ENCODE measurements around the gene RDH8. TPM values are rescaled to one million over a fixed set of nuclear protein-coding genes. Genes with fewer than 3 reads are reported as not detected.

The RDH8 gene
- polyA plus RNA-seq, 1 donor (not counting 4 experiments of a cell fraction or from before 2014, with no cell fraction given): not detected

- H4K20me1 ChIP-seq (ENCODE audit: control insufficient read depth, extremely low read depth, insufficient read depth, low read length): no peaks in the 10 kb centered on the region
- no peaks in the 10 kb centered on the region for H3K27me3 ChIP-seq (ENCODE audit: control insufficient read depth, extremely low read depth, insufficient read depth, low read length)
- H3K9ac ChIP-seq (ENCODE audit: control insufficient read depth, extremely low read depth, insufficient read depth, low read length): no peak overlapping the region
- H3K4me2 ChIP-seq (ENCODE audit: control insufficient read depth, extremely low read depth, insufficient read depth, low read depth, low read length): no peak overlapping the region
- no peaks in the 10 kb centered on the region for H3K9me1 ChIP-seq (ENCODE audit: control insufficient read depth, extremely low read depth, insufficient read depth, low read length)
- dilution Hi-C loops (cut with MboI; ENCODE audit: extremely low pct_ligation_motif_present, low sequenced_read_pairs): no loop called here
- DNase-seq (ENCODE audit: low read depth, low spot score) (no peak), FAIRE-seq (no peak)
- H3K79me2 ChIP-seq (ENCODE audit: control insufficient read depth, insufficient read depth, low read length): no peaks in the 10 kb centered on the region
- TF ChIP-seq EZH2 (IDR thresholded peaks at IDR 0.05; ENCODE audit: low read length) (no peak), CTCF (optimal IDR thresholded peaks at IDR 0.05 in 1 of 3, IDR thresholded peaks at IDR 0.05 in 1 of 3, conservative IDR thresholded peaks at IDR 0.05 in 1 of 3; ENCODE audit: extremely low read depth in 1 of 3, insufficient read depth in 2 of 3, low read length in 3 of 3) (no peak)
- peaks cover 5% of the 10 kb centered on the region for H3K9me3 ChIP-seq (ENCODE audit: control insufficient read depth, low read depth, low read length)
- H2AFZ ChIP-seq (ENCODE audit: control insufficient read depth, low read length): no peak overlapping the region
- H3K4me3 ChIP-seq (ENCODE audit: control insufficient read depth in 2 of 3, extremely low read depth in 1 of 3, insufficient read depth in 2 of 3, low read depth in 1 of 3, low read length in 3 of 3): no peak overlapping the region
- no peak overlapping the region for H3K27ac ChIP-seq (ENCODE audit: control insufficient read depth, insufficient read depth, low read length)
- no peaks in the 10 kb centered on the region for H3K4me1 ChIP-seq (ENCODE audit: control insufficient read depth, extremely low read depth, insufficient read depth, low read length)
- H3K36me3 ChIP-seq (ENCODE audit: control insufficient read depth in 2 of 2, extremely low read depth in 1 of 2, insufficient read depth in 2 of 2, low read length in 2 of 2): no peaks in the 10 kb centered on the region
Observed at GRCh38 chr19:10070730-10071446, 57.6 kb downstream of the RDH8 start.

Small RNA genes lying within 50 kb of the gene (small RNA-seq; reads per million reads assigned to genes)
- gene MIR5589 (ENCODE audit: insufficient read length in 3 of 3, low read depth in 3 of 3, low replicate concordance in 1 of 3): 0 reads per million in 3 experiments

Other genes starting within 250 kb of the RDH8 start
- gene ZNF846, start 244.7 kb upstream of the RDH8 start, polyA plus RNA-seq: 3.5 to 8.9 TPM (median 8.0 TPM) in 3 replicates
- 12.6 to 18.2 TPM (median 17.2 TPM) in 3 replicates for gene FBXL12, start 194.4 kb upstream of the RDH8 start, polyA plus RNA-seq
- gene UBL5, start 185.6 kb upstream of the RDH8 start, polyA plus RNA-seq: 995 to 1,153 TPM (median 1,097 TPM) in 3 replicates
- gene PIN1, start 178.2 kb upstream of the RDH8 start, polyA plus RNA-seq: 39.8 to 53.3 TPM (median 45.2 TPM) in 3 replicates
- 5.3 to 25.2 TPM (median 7.5 TPM) in 3 replicates for gene OLFM2, start 77.0 kb upstream of the RDH8 start, polyA plus RNA-seq
- 0.32 to 0.67 TPM (median 0.43 TPM) in 3 replicates for gene COL5A3, start 3.0 kb upstream of the RDH8 start, polyA plus RNA-seq
- gene SHFL, start 72.8 kb downstream of the RDH8 start, polyA plus RNA-seq: 33.6 to 48.4 TPM (median 36.4 TPM) in 3 replicates
- gene ANGPTL6, start 89.2 kb downstream of the RDH8 start, polyA plus RNA-seq: 0.05 to 0.13 TPM (median 0.09 TPM) in 3 replicates
- gene PPAN, start 92.9 kb downstream of the RDH8 start, polyA plus RNA-seq: 32.3 to 43.5 TPM (median 36.9 TPM) in 3 replicates
- gene P2RY11, start 98.2 kb downstream of the RDH8 start, polyA plus RNA-seq: 2.4 to 7.1 TPM (median 3.2 TPM) in 3 replicates
- gene EIF3G, start 106.4 kb downstream of the RDH8 start, polyA plus RNA-seq: 106 to 207 TPM (median 124 TPM) in 3 replicates
- gene DNMT1, start 181.5 kb downstream of the RDH8 start, polyA plus RNA-seq: 18.1 to 52.0 TPM (median 51.7 TPM) in 3 replicates
- 1.6 to 2.6 TPM (median 2.2 TPM) in 3 replicates for gene S1PR2, start 217.8 kb downstream of the RDH8 start, polyA plus RNA-seq
- gene MRPL4, start 238.7 kb downstream of the RDH8 start, polyA plus RNA-seq: 29.4 to 58.1 TPM (median 43.0 TPM) in 3 replicates

Data from keratinocyte (primary cell).